HG03045 (cell line): ENCODE measurements around the gene TSHZ1.
"Not testable (repeated sequence)": the region's sequence is repeated elsewhere in the genome, so short reads cannot be mapped to it uniquely, and the experiment has no call there.

ENCODE experiments used
- ATAC-seq: cut with Tn5 transposase; IDR thresholded peaks from one replicate; pipeline ENCODE4 v1.9.1; 2021; ENCODE audit warnings: mild to moderate bottlenecking, moderate library complexity; ENCODE audit not compliant: unreplicated experiment

TSHZ1 gene

GRCh38 chr18:75290737-75291358, 80.3 kb downstream of the TSHZ1 start:
- no peak for ATAC-seq

GRCh38 chr18:75291460-75291859, 80.9 kb downstream of the TSHZ1 start:
- ATAC-seq: no peak

GRCh38 chr18:75293591-75293990, 83.0 kb downstream of the TSHZ1 start:
- ATAC-seq: no peak

GRCh38 chr18:75297731-75298130, 87.1 kb downstream of the TSHZ1 start:
- no peak for ATAC-seq

- ATAC-seq: no peak
These were observed 94.3 kb downstream of the TSHZ1 start for GRCh38 chr18:75304678-75305557.

GRCh38 chr18:75305984-75306383, 95.4 kb downstream of the TSHZ1 start:
- ATAC-seq: no peak

- no peak for ATAC-seq
These were observed 96.9 kb downstream of the TSHZ1 start for GRCh38 chr18:75307530-75307929.

GRCh38 chr18:75309564-75309963, 99.0 kb downstream of the TSHZ1 start:
- no peak for ATAC-seq

GRCh38 chr18:75314117-75314516, 103.5 kb downstream of the TSHZ1 start:
- ATAC-seq: no peak

- ATAC-seq: no peak
These were observed 104.0 kb downstream of the TSHZ1 start for GRCh38 chr18:75314606-75315005.

- ATAC-seq: no peak
These were observed 105.6 kb downstream of the TSHZ1 start for GRCh38 chr18:75316223-75316622.

GRCh38 chr18:75316826-75317225, 106.2 kb downstream of the TSHZ1 start:
- no peak for ATAC-seq

GRCh38 chr18:75317300-75317699, 106.7 kb downstream of the TSHZ1 start:
- ATAC-seq: no peak

GRCh38 chr18:75317703-75318102, 107.1 kb downstream of the TSHZ1 start:
- ATAC-seq: no peak

GRCh38 chr18:75319905-75320304, 109.3 kb downstream of the TSHZ1 start:
- no peak for ATAC-seq

GRCh38 chr18:75320506-75320905, 109.9 kb downstream of the TSHZ1 start:
- ATAC-seq: no peak

GRCh38 chr18:75321431-75321830, 110.8 kb downstream of the TSHZ1 start:
- ATAC-seq: no peak

- no peak for ATAC-seq
These were observed 111.6 kb downstream of the TSHZ1 start for GRCh38 chr18:75322206-75322605.

- ATAC-seq: no peak
These were observed 113.4 kb downstream of the TSHZ1 start for GRCh38 chr18:75323821-75324585.

GRCh38 chr18:75324686-75325257, 114.2 kb downstream of the TSHZ1 start:
- ATAC-seq: no peak

GRCh38 chr18:75329753-75330152, 119.2 kb downstream of the TSHZ1 start:
- not testable (repeated sequence) for ATAC-seq
